ENCODE results near the gene CD81.

GRCh38 chr11:2436013-2436520 lies 59.0 kb downstream of the CD81 start:
- TF ChIP-seq CTCF (IDR thresholded peaks at IDR 0.05): no peak
- TF ChIP-seq REST (IDR thresholded peaks at IDR 0.05; ENCODE audit: insufficient read depth in 1 of 2, low read depth in 2 of 2, low read length in 1 of 2): no peak
- no peak for TF ChIP-seq SIN3A (IDR thresholded peaks at IDR 0.05; ENCODE audit: borderline replicate concordance, insufficient read depth, low read depth, low read length)
- no peak for TF ChIP-seq POLR2AphosphoS5 (IDR thresholded peaks at IDR 0.05; ENCODE audit: low read depth, low read length)
